Measurements from ENCODE around the gene CRIM1.

DNA sequence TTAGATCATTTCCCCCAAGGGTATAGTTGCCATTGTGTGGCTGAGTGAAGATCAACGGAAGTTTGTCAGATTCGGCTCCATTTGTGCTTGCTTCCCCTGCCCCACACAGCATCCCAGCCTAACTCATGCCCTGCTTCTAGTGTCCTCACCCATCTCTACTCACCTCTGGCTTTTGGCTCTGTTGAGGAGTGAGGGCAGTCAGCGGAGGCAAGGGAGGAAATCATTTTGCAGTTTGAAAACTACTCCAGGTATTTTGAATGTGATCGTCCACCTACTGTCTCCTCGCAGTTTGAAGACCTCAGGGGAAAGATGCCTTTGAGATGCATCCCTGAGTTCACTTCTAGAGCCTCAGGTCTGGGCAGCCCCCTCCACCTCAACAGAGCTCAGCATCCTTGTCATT is 126.1 kb downstream of the CRIM1 start:
- TF ChIP-seq, protein P1, sequence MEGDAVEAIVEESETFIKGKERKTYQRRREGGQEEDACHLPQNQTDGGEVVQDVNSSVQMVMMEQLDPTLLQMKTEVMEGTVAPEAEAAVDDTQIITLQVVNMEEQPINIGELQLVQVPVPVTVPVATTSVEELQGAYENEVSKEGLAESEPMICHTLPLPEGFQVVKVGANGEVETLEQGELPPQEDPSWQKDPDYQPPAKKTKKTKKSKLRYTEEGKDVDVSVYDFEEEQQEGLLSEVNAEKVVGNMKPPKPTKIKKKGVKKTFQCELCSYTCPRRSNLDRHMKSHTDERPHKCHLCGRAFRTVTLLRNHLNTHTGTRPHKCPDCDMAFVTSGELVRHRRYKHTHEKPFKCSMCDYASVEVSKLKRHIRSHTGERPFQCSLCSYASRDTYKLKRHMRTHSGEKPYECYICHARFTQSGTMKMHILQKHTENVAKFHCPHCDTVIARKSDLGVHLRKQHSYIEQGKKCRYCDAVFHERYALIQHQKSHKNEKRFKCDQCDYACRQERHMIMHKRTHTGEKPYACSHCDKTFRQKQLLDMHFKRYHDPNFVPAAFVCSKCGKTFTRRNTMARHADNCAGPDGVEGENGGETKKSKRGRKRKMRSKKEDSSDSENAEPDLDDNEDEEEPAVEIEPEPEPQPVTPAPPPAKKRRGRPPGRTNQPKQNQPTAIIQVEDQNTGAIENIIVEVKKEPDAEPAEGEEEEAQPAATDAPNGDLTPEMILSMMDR (IDR thresholded peaks at IDR 0.05), result no peak
- TF ChIP-seq POLR2AphosphoS5 (IDR thresholded peaks at IDR 0.05; ENCODE audit: insufficient read depth in 1 of 2, low read depth in 1 of 2), result no peak

Measured in vagina (tissue), 2 donors.